HEK293T (cell line): Measurements from ENCODE around the gene ADGRD1.

Source experiments
- FOXA1 ChIP-seq: fragments of 450-650 bp; IDR thresholded peaks from 2 replicates; pipeline ENCODE4 v1.6.1; 2016; ENCODE audit warnings: mild to moderate bottlenecking
- FOXK2 ChIP-seq: fragments of 450-650 bp; IDR thresholded peaks from 2 replicates; pipeline ENCODE4 v1.6.1; 2016; ENCODE audit warnings: mild to moderate bottlenecking
- FOXM1 ChIP-seq: fragments of 450-650 bp; IDR thresholded peaks from 2 replicates; pipeline ENCODE4 v1.6.1; 2017; ENCODE audit warnings: mild to moderate bottlenecking, borderline replicate concordance
- LEF1 ChIP-seq: fragments of 450-650 bp; IDR thresholded peaks from 2 replicates; pipeline ENCODE4 v1.6.1; 2017; ENCODE audit warnings: mild to moderate bottlenecking, borderline replicate concordance
- NFRKB ChIP-seq: fragments of 450-650 bp; IDR thresholded peaks from 2 replicates; pipeline ENCODE4 v1.6.1; 2016; ENCODE audit warnings: mild to moderate bottlenecking, moderate library complexity
- SUZ12 ChIP-seq: fragments of 450-650 bp; IDR thresholded peaks from 2 replicates; pipeline ENCODE4 v1.6.1; 2016; ENCODE audit warnings: mild to moderate bottlenecking
- ZNF384 ChIP-seq: fragments of 450-650 bp; IDR thresholded peaks from 2 replicates; pipeline ENCODE4 v1.6.1; 2016
- TF ChIP-seq, protein P1 (sequence below): fragments of 450-650 bp; IDR thresholded peaks from 2 replicates; pipeline ENCODE4 v1.6.1; 2016

DNA sequence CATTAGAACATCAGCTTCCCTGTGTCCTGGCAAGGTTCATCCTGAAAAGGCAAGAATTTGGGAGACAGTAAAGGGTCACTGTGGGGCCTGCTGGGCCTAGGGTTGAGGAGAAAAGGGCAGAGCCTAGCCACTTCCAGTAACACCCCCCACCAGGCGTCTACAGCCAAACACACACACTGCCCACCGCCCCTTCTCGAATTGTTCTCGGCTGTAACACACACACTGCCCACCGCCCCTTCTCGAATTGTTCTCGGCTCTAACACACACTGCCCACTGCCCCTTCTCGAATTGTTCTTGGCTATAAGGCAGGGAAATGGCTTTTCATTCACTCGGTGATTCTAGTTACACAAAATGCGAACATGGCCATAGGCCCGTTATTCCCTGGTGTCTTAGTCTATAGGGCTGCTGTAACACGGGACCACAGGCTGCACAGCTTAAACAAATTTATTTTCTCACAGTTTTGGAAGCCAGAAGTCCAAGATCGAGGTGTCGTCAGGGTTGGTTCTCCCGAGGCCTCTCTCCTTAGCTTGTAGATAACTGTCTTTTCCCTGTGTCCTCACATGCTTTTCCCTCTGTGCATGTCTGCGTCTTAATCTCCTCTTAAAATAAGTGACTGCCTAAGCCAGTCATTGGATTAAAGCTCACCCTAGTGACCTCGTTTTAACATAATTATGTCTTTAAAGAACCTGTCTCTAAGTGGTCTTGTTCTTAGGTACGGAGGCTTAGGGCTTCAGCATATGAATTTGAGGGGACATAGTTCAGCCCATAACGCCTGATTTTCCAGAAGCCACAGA is 171.0 kb downstream of the ADGRD1 start:
- TF ChIP-seq ZNF384 (no peak), SUZ12 (no peak), NFRKB (no peak), FOXA1 (no peak), LEF1 (no peak), FOXK2 (no peak), FOXM1 (no peak)
- TF ChIP-seq, protein P1, sequence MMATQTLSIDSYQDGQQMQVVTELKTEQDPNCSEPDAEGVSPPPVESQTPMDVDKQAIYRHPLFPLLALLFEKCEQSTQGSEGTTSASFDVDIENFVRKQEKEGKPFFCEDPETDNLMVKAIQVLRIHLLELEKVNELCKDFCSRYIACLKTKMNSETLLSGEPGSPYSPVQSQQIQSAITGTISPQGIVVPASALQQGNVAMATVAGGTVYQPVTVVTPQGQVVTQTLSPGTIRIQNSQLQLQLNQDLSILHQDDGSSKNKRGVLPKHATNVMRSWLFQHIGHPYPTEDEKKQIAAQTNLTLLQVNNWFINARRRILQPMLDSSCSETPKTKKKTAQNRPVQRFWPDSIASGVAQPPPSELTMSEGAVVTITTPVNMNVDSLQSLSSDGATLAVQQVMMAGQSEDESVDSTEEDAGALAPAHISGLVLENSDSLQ: no peak
